Endothelial cell of umbilical vein (primary cell): Measurements from ENCODE around the gene BRD3.
"Not testable (repeated sequence)": the region's sequence is repeated elsewhere in the genome, so short reads cannot be mapped to it uniquely, and the experiment has no call there.

ENCODE experiments used
- CTCF ChIP-seq, 2 donors: IDR thresholded peaks; 1 replicate in 1 of 2; 2 replicates in 1 of 2; pipeline ENCODE4 v1.5.1; 2011; ENCODE audit warnings: low read length in 2 of 2, mild to moderate bottlenecking in 2 of 2, moderate library complexity in 2 of 2, control low read depth in 1 of 2, inconsistent platforms in 1 of 2, low read depth in 1 of 2; ENCODE audit not compliant: insufficient read depth in 1 of 2; ENCODE audit errors: extremely low read depth in 1 of 2
- EZH2 ChIP-seq: IDR thresholded peaks from 2 replicates; pipeline ENCODE4 v1.6.1; 2012; ENCODE audit warnings: borderline replicate concordance, low read depth, mild to moderate bottlenecking, moderate library complexity, low read length, inconsistent platforms; ENCODE audit not compliant: severe bottlenecking
- JUN ChIP-seq: IDR thresholded peaks from 2 replicates; pipeline ENCODE4 v1.6.1; 2011; ENCODE audit warnings: borderline replicate concordance, low read depth; ENCODE audit not compliant: insufficient read length, insufficient read depth
- MYC ChIP-seq: IDR thresholded peaks from one replicate; pipeline ENCODE4 v1.6.1; 2011; ENCODE audit warnings: mild to moderate bottlenecking, low read depth, low read length
- POLR2A ChIP-seq: IDR thresholded peaks from 2 replicates; pipeline ENCODE4 v1.6.1; 2012; ENCODE audit warnings: low read depth, mild to moderate bottlenecking, control low read depth, low read length
- POLR2AphosphoS5 ChIP-seq: IDR thresholded peaks from 2 replicates; pipeline ENCODE4 v1.6.1; 2012; ENCODE audit warnings: low read depth, mild to moderate bottlenecking, control low read depth, low read length, moderate library complexity; ENCODE audit not compliant: insufficient read depth

- not testable (repeated sequence) for TF ChIP-seq CTCF (IDR thresholded peaks at IDR 0.05; ENCODE audit: extremely low read depth in 1 of 2, insufficient read depth in 1 of 2, low read depth in 1 of 2, low read length in 2 of 2); EZH2; JUN; POLR2A; POLR2AphosphoS5; MYC
Measured at GRCh38 chr9:134075689-134076088, 7.9 kb upstream of the BRD3 start.
